NCI-H2107 treated with DMSO at 0.1 percent for 48 hours (cell line): Measurements from ENCODE around the gene AP4S1.
"Not testable (repeated sequence)": the region's sequence is repeated elsewhere in the genome, so short reads cannot be mapped to it uniquely, and the experiment has no call there.

ENCODE experiments used
- DNase-seq: peaks from one replicate; lab custom pipeline; 2025; ENCODE audit not compliant: unreplicated experiment; lab: John Stamatoyannopoulos, UW

AP4S1 gene

DNA sequence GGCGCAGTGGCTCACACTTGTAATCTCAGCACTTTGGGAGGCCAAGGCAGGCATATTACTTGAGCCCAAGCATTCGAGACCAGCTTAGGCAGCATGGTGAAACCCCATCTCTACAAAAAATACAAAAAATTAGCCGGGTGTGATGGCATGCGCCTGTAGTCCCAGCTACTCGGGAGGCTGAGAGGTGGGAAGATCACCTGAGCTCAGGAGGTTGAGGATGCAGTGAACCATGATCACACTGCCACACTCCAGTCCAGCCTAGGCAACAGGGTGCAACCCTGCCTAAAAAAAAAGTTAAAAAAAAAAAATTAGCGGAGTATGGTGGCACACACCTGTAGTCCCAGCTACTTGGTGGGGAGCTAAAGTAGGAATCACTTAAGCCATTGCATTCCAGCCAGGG, 21.4 kb upstream of the AP4S1 start:
- not testable (repeated sequence) for DNase-seq

DNA sequence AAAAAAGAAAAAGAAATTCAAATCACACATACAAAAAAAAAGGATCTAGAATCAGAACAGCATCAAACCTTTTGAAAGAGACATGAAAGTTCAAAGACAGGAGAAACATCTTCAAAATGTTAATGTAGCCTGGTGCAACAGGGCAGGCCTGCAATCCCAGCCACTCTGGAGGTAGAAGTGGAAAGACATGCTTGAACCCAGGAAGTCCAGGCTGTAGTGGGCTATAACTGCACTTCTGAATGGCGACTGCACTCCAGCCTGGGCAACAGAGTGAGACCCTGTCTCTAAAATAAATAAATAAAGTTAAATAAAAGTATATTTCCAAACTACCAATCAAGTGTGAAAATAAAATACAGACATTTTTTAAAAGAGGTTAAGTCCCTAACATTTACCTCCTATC, 18.7 kb upstream of the AP4S1 start:
- DNase-seq, result no peak

GRCh38 chr14:31009836-31010574, 15.4 kb upstream of the AP4S1 start:
- DNase-seq, result no peak

DNA sequence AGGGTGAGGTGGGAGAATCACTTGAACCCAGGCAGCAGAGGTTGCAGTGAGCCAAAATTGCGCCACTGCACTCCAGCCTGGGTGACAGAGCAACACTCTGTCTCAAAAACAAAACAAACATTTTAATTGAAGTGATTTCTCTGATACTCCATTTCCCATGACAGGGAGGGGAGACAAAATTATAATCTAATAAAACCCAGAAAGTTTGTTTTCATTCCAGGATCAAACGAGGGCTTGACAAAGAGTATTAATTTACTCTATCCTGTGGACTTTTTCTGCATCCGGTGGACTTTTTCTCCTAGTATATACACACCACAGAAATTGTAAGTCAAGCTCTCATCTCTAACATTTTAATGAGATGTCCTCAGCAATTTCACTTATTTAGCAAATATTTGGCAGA, 14.5 kb upstream of the AP4S1 start:
- no peak for DNase-seq

DNA sequence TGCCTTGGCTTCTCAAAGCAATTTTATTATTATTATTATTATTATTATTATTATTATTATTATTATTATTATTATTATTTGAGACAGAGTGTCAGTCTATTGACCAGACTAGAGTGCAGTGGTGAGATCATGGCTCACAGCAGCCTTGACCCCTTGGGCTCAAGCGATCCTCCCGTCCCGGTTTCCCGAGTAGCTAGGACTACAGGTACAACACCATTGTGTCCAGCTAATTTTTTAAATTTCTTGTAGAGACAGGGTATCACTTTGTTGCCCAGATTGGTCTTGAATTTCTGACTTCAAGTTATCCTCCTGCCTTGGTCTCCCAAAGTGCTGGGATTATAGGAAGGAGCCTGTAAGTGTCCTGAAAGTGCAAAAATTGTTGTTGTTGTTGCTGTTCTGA, 11.6 kb upstream of the AP4S1 start:
- no peak for DNase-seq

DNA sequence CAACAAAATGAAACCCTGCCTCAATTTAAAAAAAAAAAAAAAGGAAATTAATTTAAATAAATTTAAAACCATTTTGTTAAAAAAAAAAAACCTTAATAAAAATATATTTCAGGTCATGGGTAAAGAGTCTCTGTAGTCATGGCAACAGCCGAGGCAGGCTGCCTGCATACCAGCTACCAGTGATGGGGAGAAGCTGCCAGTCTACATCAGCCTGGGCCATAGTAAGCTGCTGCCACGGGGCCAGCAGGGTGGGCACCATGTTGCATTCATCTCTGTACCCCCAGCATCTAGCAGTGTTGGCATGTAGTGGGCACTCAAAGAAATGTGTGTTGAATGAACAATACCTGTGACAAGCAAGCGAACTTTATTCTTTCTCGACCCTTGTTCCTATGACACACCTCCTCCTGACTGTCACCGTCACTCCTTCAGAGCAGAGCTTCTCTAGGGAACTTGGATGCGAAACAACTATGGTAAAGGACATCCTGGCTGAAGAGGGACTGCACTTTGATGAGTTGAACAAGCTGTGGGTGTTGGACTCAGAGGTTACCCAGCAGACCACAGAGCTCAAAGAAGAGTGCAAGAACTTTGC, 7.3 kb upstream of the AP4S1 start:
- no peak for DNase-seq

GRCh38 chr14:31020834-31021575, 4.4 kb upstream of the AP4S1 start:
- DNase-seq, result no peak

DNA sequence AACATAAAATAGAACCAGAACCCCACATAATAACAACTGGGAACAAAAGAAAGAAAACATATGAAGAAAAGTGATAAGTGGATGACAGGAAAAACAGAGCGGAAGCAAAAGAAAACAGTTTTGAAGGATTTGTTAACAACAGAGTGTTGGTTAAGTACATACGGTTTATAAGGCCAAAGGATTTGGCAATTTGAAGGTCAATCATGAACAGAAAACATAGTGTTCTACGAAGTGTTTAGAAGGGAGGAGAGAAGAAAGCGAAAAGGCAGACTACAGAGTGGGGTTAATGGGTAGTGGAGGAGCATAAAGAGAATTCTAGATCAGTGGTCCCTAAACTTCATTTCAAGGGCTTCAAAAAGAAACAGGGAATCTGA, 3.9 kb upstream of the AP4S1 start:
- DNase-seq, result no peak

DNA sequence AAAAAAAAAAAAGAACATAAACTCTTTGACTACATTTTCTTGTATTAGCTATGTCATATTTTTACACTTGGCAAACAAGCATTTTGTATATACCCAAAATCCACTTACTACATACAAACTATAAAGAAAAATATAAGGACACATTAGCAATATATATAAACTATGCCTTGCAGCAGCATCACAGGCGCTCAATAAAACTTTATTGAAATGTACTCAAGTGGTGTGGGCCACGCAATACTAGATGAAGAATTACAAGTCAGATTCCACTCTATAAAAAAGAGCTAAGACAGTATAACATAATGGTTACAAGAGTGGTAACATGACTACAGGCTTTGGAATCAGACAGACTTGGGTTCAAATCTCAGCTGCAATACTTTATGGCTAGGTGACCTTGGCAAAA, 3.1 kb upstream of the AP4S1 start:
- DNase-seq, result no peak

GRCh38 chr14:31024010-31024480, 1.4 kb upstream of the AP4S1 start:
- DNase-seq, result no peak

- no peak for DNase-seq
Measured at GRCh38 chr14:31024577-31025366, 677 bp upstream of the AP4S1 start.

DNA sequence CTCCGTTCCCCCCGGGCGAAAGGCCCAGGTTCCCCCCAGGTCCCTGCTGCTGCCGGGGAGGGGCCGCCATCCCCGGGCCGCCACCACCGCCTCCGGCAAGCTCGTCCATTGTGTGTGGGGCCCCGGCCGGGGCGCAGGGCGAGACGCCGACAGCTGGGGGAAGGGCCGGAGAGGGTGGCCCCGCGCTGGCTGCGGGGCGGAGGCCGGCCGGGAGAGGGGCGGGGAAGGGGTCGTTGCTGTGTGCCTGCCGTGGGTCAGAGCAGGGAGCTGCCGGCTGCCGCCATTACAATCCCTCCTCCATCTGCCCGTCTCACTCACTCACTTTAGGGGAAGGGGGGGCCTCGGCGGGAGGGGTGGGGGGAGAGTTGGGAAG, 614 bp downstream of the AP4S1 start, which contains the start of gene STRN3:
STRN3 (minus strand) TSS at position 303 of the 373 bp plus-strand sequence; CDS start at position 109, 194 bp downstream.
- no peak for DNase-seq

DNA sequence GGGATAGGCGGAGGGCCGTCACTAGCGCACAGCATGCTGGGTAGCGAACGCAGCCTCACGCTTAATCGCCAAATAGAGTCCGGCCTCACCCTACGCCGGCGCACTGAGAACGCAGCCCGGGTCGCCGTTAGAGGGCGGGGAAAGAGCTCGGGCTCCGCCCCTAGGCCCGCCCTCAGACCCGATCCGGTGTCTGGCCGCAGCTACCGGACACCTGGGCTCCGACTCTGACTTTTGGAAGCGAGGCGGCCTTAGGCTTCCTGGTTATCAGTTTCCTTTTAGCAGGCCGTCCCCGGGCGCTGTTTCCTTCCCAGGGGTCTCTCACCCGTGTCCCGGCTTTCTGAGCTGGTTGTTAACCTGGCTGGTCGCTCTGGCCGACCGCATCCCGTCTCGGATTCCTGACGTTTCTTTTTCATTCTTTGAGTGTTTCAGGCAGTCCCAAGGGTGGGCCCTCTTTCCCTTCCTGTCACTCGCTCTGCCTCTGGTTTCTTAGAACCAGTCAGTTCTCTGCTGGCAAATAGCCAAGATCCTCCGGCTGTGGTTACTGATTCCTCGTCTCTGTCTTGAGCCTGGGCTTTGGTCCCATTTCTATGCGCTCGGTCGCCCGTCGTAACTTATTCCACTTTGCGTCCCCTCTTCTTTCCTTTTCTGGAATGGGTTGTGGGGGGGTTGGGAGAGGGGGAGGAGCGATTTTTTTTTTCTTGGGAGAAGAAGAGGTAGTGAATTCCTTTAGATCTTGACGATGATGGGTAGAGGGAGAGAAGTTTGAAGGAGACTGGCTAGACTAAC, 1.2 kb downstream of the AP4S1 start:
- DNase-seq, result peak; percentile 93

GRCh38 chr14:31027847-31028246, 2.4 kb downstream of the AP4S1 start:
- no peak for DNase-seq

DNA sequence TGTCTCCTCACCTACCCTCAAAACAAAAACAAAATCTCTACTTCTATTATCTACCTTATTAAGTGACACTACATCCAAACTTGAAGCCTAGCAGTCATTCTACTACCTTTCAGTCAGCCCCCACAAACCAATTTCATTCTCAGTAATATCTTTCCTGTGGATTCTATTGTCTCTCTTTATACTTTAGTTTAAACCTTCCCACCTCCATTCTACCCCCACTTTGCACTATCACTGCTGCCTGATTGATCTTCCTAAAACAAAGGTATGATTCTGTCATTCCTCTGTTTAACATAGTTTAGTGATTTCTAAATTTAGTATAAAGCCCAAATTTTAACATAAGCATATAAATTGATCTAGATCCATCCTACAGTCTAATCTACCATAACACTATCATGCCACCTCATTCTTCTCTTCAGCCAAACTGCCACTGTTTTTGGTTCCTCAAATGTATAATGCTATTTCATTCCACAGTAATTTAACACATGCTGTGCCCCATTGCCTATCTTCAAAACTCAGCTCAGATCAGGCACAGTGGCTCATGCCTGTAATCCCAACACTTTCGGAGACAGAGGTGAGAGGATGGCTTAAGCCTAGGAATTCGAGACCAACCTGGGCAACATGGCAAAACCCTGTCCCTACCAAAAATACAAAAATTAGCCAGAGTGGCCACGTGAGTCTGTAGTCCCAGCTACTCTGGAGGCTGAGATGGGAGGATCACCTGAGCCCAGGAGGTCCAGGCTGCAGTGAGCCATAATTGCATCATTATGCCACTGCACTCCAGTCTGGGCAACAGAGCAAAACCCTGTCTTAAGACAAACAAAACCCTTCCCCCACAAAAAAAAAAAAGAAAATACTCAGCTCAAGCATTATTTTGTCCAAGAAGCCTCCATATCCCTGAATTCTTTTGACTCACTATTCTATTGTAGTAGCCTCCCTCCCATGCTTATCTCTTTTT, 3.8 kb downstream of the AP4S1 start:
- DNase-seq, result no peak

DNA sequence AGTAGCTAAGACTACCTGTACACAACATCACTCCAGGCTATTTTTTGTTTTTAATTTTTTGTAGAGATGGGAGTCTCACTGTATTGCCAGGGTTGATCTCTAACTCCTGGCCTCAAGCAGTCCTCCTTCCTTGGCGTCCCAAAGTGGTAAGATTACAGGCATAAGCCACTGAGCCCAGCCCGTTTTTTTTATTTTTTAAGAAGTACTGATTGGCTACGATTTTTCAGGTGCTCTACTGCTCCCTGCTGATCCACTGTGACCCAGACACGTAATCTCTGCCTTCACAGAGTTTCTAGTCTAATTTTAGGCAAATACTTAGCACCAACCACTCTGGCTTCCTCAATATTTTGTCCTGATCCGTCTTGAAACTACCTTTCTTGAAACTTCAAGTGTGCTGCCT, 5.0 kb downstream of the AP4S1 start:
- no peak for DNase-seq

GRCh38 chr14:31036552-31036951, 11.1 kb downstream of the AP4S1 start:
- no peak for DNase-seq

DNA sequence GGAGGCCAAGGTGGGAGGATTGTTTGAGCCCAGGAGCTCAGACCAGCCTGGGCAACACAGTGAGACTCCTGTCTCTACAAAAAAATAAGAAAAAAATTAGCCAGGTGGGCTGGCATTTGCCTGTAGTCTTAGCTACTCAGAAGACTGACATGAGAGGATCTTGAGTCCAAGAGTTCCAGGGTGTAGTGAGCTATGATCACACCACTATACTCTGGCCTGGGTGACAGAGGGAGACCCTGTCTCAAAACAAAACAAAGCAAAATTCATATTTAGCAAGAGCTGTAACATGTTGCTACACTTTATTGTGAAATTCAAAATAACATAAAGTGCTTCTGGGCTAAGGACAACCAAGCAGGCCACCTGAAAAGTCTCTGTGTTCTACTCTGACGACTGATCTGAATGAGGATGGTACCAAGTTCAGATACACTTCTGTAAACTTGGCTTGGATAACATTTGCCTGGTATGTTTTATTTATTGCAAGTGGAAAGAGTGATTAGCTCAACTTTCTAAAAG, 12.3 kb downstream of the AP4S1 start:
- no peak for DNase-seq

- no peak for DNase-seq
Measured at GRCh38 chr14:31038521-31039166, 13.2 kb downstream of the AP4S1 start.
